ENCODE data around the gene SRGAP3. TPM values are rescaled to one million over a fixed set of nuclear protein-coding genes. Genes with fewer than 3 reads are reported as not detected.

SRGAP3 gene
- total and polyA plus RNA-seq, 2 donors (not counting 1 experiment from before 2014, with no cell fraction given) = 1.4 to 1.5 TPM

DNA sequence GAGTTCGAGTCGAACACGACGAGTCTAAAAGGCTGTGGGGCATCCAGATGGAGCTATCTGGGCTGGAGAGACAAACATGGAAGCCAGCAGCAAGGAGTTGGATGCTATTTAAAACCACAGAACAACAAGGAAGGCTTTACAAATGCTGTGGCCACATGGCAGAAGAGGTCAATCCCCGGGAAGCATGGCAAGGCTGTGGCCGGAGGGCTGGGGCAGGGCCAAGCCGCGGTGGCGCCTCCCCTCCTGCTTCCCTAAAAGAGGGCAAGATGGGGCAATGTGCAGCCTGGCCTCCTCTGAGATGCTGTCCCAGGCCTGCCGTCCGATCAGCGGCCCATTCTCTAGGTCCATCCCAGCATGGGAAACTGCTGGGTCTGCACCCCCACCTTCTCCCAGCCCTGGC lies 139.1 kb downstream of the SRGAP3 start:
- Histone ChIP-seq H3K27ac (ENCODE audit: low read length in 2 of 2) (no peak overlapping the region), H3K4me1 (ENCODE audit: control insufficient read depth in 2 of 2, insufficient read depth in 2 of 2, low read length in 2 of 2) (no peaks in the 10 kb centered on the region), H3K79me2 (ENCODE audit: control insufficient read depth, insufficient read depth, low read length) (no peaks in the 10 kb centered on the region), H3K4me3 (ENCODE audit: control extremely low read depth in 1 of 5, extremely low read depth in 1 of 5, insufficient read depth in 1 of 5, low read depth in 2 of 5, low read length in 4 of 5) (no peak overlapping the region), H3K27me3 (replicated peaks in 1 of 4; ENCODE audit: control extremely low read depth in 1 of 4, control insufficient read depth in 3 of 4, insufficient read depth in 4 of 4, low read length in 3 of 4) (peaks cover 0 to 2% (median 0%) of the 10 kb centered on the region in 4 experiments), H3K9me3 (ENCODE audit: control extremely low read depth in 1 of 3, control insufficient read depth in 2 of 3, insufficient read depth in 1 of 3, low read length in 2 of 3) (peaks cover 0 to 6% (median 0%) of the 10 kb centered on the region in 3 donors), H3K36me3 (replicated peaks in 1 of 2; ENCODE audit: control extremely low read depth in 1 of 2, control insufficient read depth in 1 of 2, extremely low read depth in 1 of 2, insufficient read depth in 2 of 2, low read length in 1 of 2) (no peaks in the 10 kb centered on the region), H4K20me1 (ENCODE audit: control insufficient read depth, insufficient read depth, low read length, poor library complexity, severe bottlenecking) (no peaks in the 10 kb centered on the region), H3K9ac (ENCODE audit: low read length) (no peak overlapping the region), H2AFZ (ENCODE audit: insufficient read depth, low read depth, low read length, poor library complexity, severe bottlenecking) (no peak overlapping the region), H3K4me2 (replicated peaks; ENCODE audit: low read depth, low read length, poor library complexity, severe bottlenecking) (no peak overlapping the region)
- DNase-seq = no peak
- 93% methylated on average over 12 of the region's 12 CpGs for WGBS (ENCODE audit: insufficient coverage)
- TF ChIP-seq, protein P1, sequence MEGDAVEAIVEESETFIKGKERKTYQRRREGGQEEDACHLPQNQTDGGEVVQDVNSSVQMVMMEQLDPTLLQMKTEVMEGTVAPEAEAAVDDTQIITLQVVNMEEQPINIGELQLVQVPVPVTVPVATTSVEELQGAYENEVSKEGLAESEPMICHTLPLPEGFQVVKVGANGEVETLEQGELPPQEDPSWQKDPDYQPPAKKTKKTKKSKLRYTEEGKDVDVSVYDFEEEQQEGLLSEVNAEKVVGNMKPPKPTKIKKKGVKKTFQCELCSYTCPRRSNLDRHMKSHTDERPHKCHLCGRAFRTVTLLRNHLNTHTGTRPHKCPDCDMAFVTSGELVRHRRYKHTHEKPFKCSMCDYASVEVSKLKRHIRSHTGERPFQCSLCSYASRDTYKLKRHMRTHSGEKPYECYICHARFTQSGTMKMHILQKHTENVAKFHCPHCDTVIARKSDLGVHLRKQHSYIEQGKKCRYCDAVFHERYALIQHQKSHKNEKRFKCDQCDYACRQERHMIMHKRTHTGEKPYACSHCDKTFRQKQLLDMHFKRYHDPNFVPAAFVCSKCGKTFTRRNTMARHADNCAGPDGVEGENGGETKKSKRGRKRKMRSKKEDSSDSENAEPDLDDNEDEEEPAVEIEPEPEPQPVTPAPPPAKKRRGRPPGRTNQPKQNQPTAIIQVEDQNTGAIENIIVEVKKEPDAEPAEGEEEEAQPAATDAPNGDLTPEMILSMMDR (IDR thresholded peaks at IDR 0.05) = no peak
- no peak for TF ChIP-seq EZH2 (IDR thresholded peaks at IDR 0.05; ENCODE audit: borderline replicate concordance, insufficient read depth, low read depth, low read length, poor library complexity, severe bottlenecking)
- H3K27me3 Mint-ChIP-seq = no peaks in the 10 kb centered on the region
- ATAC-seq (ENCODE audit: low read depth) = no peak
- H3K27ac Mint-ChIP-seq = no peak overlapping the region
- CTCF ChIA-PET = no interaction called here
- no peaks in the 10 kb centered on the region for H3K4me1 Mint-ChIP-seq
- POLR2A ChIA-PET = no interaction called here
- intact Hi-C loops (cut with micrococcal nuclease) = no loop called here
- no peaks in the 10 kb centered on the region for H3K9me3 Mint-ChIP-seq (ENCODE audit: insufficient read depth)
- H3K4me3 Mint-ChIP-seq = no peak overlapping the region

DNA sequence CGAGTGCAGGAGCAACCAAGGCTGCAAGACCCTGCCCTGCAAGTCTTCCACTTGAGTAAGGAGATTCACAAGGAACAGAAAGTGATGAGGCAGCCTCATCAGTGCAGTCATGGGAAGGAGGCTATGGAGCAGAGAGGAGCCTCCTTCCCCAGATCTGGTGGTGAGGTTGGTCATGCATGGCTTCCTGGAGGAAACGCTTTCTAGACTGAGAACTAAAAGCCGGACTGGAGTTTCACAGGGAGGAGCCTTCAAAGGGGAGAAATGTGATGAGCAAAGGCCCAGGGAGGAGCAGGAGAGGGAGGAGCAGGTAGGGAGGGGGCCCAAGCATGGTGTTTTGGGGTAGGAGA lies 139.9 kb downstream of the SRGAP3 start:
- Mint-ChIP-seq H3K4me1 (no peaks in the 10 kb centered on the region), H3K27me3 (no peaks in the 10 kb centered on the region), H3K27ac (no peak overlapping the region), H3K4me3 (no peak overlapping the region), H3K9me3 (ENCODE audit: insufficient read depth) (no peaks in the 10 kb centered on the region)
- no peaks in the 10 kb centered on the region for H4K20me1 ChIP-seq (ENCODE audit: control insufficient read depth, insufficient read depth, low read length, poor library complexity, severe bottlenecking)
- no peaks in the 10 kb centered on the region for H3K36me3 ChIP-seq (replicated peaks in 1 of 2; ENCODE audit: control extremely low read depth in 1 of 2, control insufficient read depth in 1 of 2, extremely low read depth in 1 of 2, insufficient read depth in 2 of 2, low read length in 1 of 2)
- H3K4me2 ChIP-seq (replicated peaks; ENCODE audit: low read depth, low read length, poor library complexity, severe bottlenecking) = no peak overlapping the region
- no peaks in the 10 kb centered on the region for H3K79me2 ChIP-seq (ENCODE audit: control insufficient read depth, insufficient read depth, low read length)
- CTCF ChIA-PET = no interaction called here
- no peaks in the 10 kb centered on the region for H3K4me1 ChIP-seq (ENCODE audit: control insufficient read depth in 2 of 2, insufficient read depth in 2 of 2, low read length in 2 of 2)
- H3K4me3 ChIP-seq (ENCODE audit: control extremely low read depth in 1 of 5, extremely low read depth in 1 of 5, insufficient read depth in 1 of 5, low read depth in 2 of 5, low read length in 4 of 5) = no peak overlapping the region
- DNase-seq = no peak
- peaks cover 0 to 2% (median 0%) of the 10 kb centered on the region in 4 experiments for H3K27me3 ChIP-seq (replicated peaks in 1 of 4; ENCODE audit: control extremely low read depth in 1 of 4, control insufficient read depth in 3 of 4, insufficient read depth in 4 of 4, low read length in 3 of 4)
- no peak overlapping the region for H3K27ac ChIP-seq (ENCODE audit: low read length in 2 of 2)
- H3K9ac ChIP-seq (ENCODE audit: low read length) = no peak overlapping the region
- intact Hi-C loops (cut with micrococcal nuclease) = no loop called here
- no peak overlapping the region for H2AFZ ChIP-seq (ENCODE audit: insufficient read depth, low read depth, low read length, poor library complexity, severe bottlenecking)
- peaks cover 0 to 6% (median 0%) of the 10 kb centered on the region in 3 donors for H3K9me3 ChIP-seq (ENCODE audit: control extremely low read depth in 1 of 3, control insufficient read depth in 2 of 3, insufficient read depth in 1 of 3, low read length in 2 of 3)
- POLR2A ChIA-PET = no interaction called here
- no peak for TF ChIP-seq EZH2 (IDR thresholded peaks at IDR 0.05; ENCODE audit: borderline replicate concordance, insufficient read depth, low read depth, low read length, poor library complexity, severe bottlenecking)
- TF ChIP-seq, protein P1 (IDR thresholded peaks at IDR 0.05) = no peak
- ATAC-seq (ENCODE audit: low read depth) = no peak
- 52% methylated on average over 3 of the region's 3 CpGs for WGBS (ENCODE audit: insufficient coverage)

Data from B cell (primary cell).